Upper lobe of right lung (tissue), 1 donor: Measurements from ENCODE around the gene COPB1. TPM values are rescaled to one million over a fixed set of nuclear protein-coding genes. Genes with fewer than 3 reads are reported as not detected.

Experiments used
- ATAC-seq: fragments of 200-7000 bp; cut with Tn5 transposase; one replicate; pipeline ENCODE4 v1.9.1; 2020; ENCODE audit warnings: mild to moderate bottlenecking, moderate library complexity
- DNase-seq: peaks from one replicate; pipeline ENCODE4 v3.0.0-alpha.2; 2020
- H3K27ac ChIP-seq: fragments of 200-600 bp; one replicate; pipeline ENCODE4 v1.8.0; 2022
- H3K27me3 ChIP-seq: fragments of 200-600 bp; one replicate; pipeline ENCODE4 v1.8.0; 2022; ENCODE audit warnings: mild to moderate bottlenecking
- H3K36me3 ChIP-seq: fragments of 200-600 bp; one replicate; pipeline ENCODE4 v1.8.0; 2022
- H3K4me1 ChIP-seq: fragments of 200-600 bp; one replicate; pipeline ENCODE4 v1.8.0; 2022
- H3K4me3 ChIP-seq: fragments of 200-600 bp; one replicate; pipeline ENCODE4 v1.8.0; 2022; ENCODE audit warnings: mild to moderate bottlenecking
- H3K9me3 ChIP-seq: fragments of 200-600 bp; one replicate; pipeline ENCODE4 v1.8.0; 2022
- CTCF ChIP-seq: fragments of 200-600 bp; IDR thresholded peaks from one replicate; pipeline ENCODE4 v1.8.0; 2022; ENCODE audit warnings: antibody characterized with exemption
- intact Hi-C: fragments of 100-400 bp; cut with DNase I; formaldehyde crosslinking; loops from one replicate; pipeline ENCODE4 v1.11.0; 2022
- total RNA-seq: library from RNA; stranded (reverse); fragmentation: NEBNext Ultra II Directional; extraction: Animal tissue kit (Norgen Biotek cat#: 25700); gene quantifications from one replicate; pipeline ENCODE4 v1.2.1, GENCODE V29; 2021
- donor health status: DM: no; HTN: yes; CAD: no; lungs with severe emphysema.

COPB1 gene
- total RNA-seq, 1 donor from 2014 or later, result 84.5 TPM

GRCh38 chr11:14411818-14412217 is 87.8 kb downstream of the COPB1 start:
- Histone ChIP-seq H3K27me3 (no peaks in the 10 kb centered on the region), H3K9me3 (no peaks in the 10 kb centered on the region), H3K4me1 (no peaks in the 10 kb centered on the region), H3K36me3 (no peaks in the 10 kb centered on the region), H3K27ac (no peak overlapping the region), H3K4me3 (no peak overlapping the region)
- no peak for ATAC-seq
- no peak for TF ChIP-seq CTCF
- intact Hi-C loops, result no loop called here
- DNase-seq, result no peak

- no peaks in the 10 kb centered on the region for H3K36me3 ChIP-seq
- ATAC-seq (no peak), DNase-seq (no peak)
- H3K27ac ChIP-seq, result no peak overlapping the region
- H3K9me3 ChIP-seq, result no peaks in the 10 kb centered on the region
- intact Hi-C loops, result no loop called here
- no peak overlapping the region for H3K4me3 ChIP-seq
- H3K27me3 ChIP-seq, result no peaks in the 10 kb centered on the region
- no peak for TF ChIP-seq CTCF
- no peaks in the 10 kb centered on the region for H3K4me1 ChIP-seq
These were observed 89.7 kb downstream of the COPB1 start for GRCh38 chr11:14409891-14410290.

DNA sequence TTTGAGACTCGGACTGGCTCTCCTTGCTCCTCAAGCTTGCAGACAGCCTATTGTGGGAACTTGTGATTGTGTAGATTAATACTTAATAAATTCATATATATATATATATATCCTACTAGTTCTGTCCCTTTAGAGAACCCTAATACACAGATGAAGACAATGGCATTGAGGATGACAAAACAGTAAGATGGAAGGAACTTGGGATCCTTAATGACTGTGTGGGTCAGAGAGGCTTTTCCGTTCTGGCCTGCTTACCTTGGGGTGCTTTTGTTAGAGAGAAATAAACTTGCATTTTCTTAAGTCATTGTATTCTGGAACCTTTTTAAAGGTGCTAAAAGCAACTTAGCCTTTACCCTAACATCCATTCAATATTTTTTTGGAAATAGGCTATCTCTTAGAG is 91.0 kb downstream of the COPB1 start:
- H3K9me3 ChIP-seq, result no peaks in the 10 kb centered on the region
- intact Hi-C loops, result no loop called here
- no peaks in the 10 kb centered on the region for H3K4me1 ChIP-seq
- TF ChIP-seq CTCF, result no peak
- H3K4me3 ChIP-seq, result no peak overlapping the region
- no peaks in the 10 kb centered on the region for H3K36me3 ChIP-seq
- ATAC-seq (no peak), DNase-seq (no peak)
- no peak overlapping the region for H3K27ac ChIP-seq
- no peaks in the 10 kb centered on the region for H3K27me3 ChIP-seq

Other genes with a start within 250 kb of the COPB1 start
- 47.1 TPM for gene RRAS2, start 140.6 kb downstream of the COPB1 start, total RNA-seq
- gene PSMA1, start 20.6 kb upstream of the COPB1 start, total RNA-seq, result 128 TPM
- 28.5 TPM for gene PDE3B, start 144.0 kb upstream of the COPB1 start, total RNA-seq